HEK293 (cell line): ENCODE measurements around the gene THBD.

ENCODE experiments used
- CTCF ChIA-PET: fragments of 350-600 bp; formaldehyde crosslinking; extraction: SDS; loops from one replicate; lab custom pipeline; 2021; ENCODE audit warnings: antibody characterized with exemption; lab: Yijun Ruan, JAX
- POLR2A ChIA-PET: fragments of 300-600 bp; formaldehyde crosslinking; extraction: SDS; loops from one replicate; lab custom pipeline; 2020; ENCODE audit warnings: antibody characterized with exemption, inconsistent platforms; lab: Yijun Ruan, JAX
- H3K27ac ChIP-seq: fragments of 200-500 bp; sonication (Bioruptor generic); 2 replicates; pipeline ENCODE4 v1.5.1; 2014; ENCODE audit warnings: low read depth, low read length, control low read depth, inconsistent platforms; ENCODE audit errors: extremely low read depth
- H3K36me3 ChIP-seq, 2 experiments: fragments of 200-500 bp in 1 of 2; sonication (Bioruptor generic) in 1 of 2; 1 replicate in 1 of 2; 2 replicates in 1 of 2; pipeline ENCODE4 v1.5.1; 2014 to 2017; ENCODE audit warnings: inconsistent platforms in 2 of 2, low read length in 2 of 2; ENCODE audit not compliant: control insufficient read depth in 2 of 2, insufficient read depth in 1 of 2
- H3K4me1 ChIP-seq: fragments of 200-500 bp; sonication (Bioruptor generic); 2 replicates; pipeline ENCODE4 v1.5.1; 2014; ENCODE audit warnings: mild to moderate bottlenecking, low read length, inconsistent platforms; ENCODE audit not compliant: control insufficient read depth, insufficient read depth
- H3K4me3 ChIP-seq: 2 replicates; pipeline ENCODE4 v1.5.1; 2011; ENCODE audit warnings: low read depth, mild to moderate bottlenecking, control low read depth, low read length, moderate library complexity
- H3K9me3 ChIP-seq: fragments of 200-500 bp; sonication (Bioruptor generic); 2 replicates; pipeline ENCODE4 v1.5.1; 2014; ENCODE audit warnings: low read depth, low read length, inconsistent platforms; ENCODE audit not compliant: control insufficient read depth, insufficient read depth
- HOXD13 ChIP-seq: sonication (generic); formaldehyde crosslinking; IDR thresholded peaks from 2 replicates; pipeline ENCODE4 v1.8.0; 2022; ENCODE audit warnings: missing genetic modification reagents, borderline replicate concordance
- TSHZ1 ChIP-seq: fragments of 450-650 bp; formaldehyde crosslinking; IDR thresholded peaks from 2 replicates; pipeline ENCODE4 v1.5.1; 2016; ENCODE audit warnings: missing biosample characterization, missing genetic modification characterization, borderline replicate concordance
- ZNF138 ChIP-seq: fragments of 450-650 bp; formaldehyde crosslinking; IDR thresholded peaks from 2 replicates; pipeline ENCODE4 v1.5.1; 2016; ENCODE audit warnings: missing biosample characterization, missing genetic modification characterization, borderline replicate concordance
- ZNF146 ChIP-seq: fragments of 450-650 bp; formaldehyde crosslinking; IDR thresholded peaks from 2 replicates; pipeline ENCODE4 v1.5.1; 2016; ENCODE audit warnings: missing biosample characterization, missing genetic modification characterization
- ZNF561 ChIP-seq: fragments of 450-650 bp; IDR thresholded peaks from 2 replicates; pipeline ENCODE4 v1.5.1; 2018; ENCODE audit warnings: missing biosample characterization, missing genetic modification characterization, borderline replicate concordance
- TF ChIP-seq, protein P1 (sequence below): fragments of 450-650 bp; formaldehyde crosslinking; IDR thresholded peaks from 2 replicates; pipeline ENCODE4 v1.5.1; 2016; ENCODE audit warnings: missing biosample characterization, missing genetic modification characterization

THBD gene

DNA sequence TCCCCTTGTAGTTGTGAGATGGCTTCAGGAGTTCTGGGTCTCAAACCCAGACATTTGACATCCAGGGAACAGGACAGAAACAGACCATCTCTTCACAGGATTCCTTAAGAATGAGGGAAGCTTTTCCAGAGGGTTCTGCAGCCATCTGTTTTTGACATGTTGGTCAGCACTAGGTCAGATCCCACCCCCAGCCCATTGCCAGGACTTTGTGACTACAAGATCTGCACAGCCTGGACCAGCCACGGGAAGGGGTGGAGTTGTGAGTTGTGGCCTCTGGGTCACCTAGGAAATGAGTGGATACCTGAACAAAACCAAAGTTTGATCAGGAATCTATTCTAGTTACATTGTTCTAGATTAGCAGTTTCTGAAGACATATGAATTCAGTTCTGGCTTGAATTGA lies 53.5 kb downstream of the THBD start:
- Histone ChIP-seq H3K36me3 (no peaks in the 10 kb centered on the region), H3K9me3 (no peaks in the 10 kb centered on the region), H3K4me1 (no peaks in the 10 kb centered on the region), H3K27ac (no peak overlapping the region), H3K4me3 (no peak overlapping the region)
- CTCF ChIA-PET: no interaction called here
- POLR2A ChIA-PET: no interaction called here
- TF ChIP-seq, protein P1, sequence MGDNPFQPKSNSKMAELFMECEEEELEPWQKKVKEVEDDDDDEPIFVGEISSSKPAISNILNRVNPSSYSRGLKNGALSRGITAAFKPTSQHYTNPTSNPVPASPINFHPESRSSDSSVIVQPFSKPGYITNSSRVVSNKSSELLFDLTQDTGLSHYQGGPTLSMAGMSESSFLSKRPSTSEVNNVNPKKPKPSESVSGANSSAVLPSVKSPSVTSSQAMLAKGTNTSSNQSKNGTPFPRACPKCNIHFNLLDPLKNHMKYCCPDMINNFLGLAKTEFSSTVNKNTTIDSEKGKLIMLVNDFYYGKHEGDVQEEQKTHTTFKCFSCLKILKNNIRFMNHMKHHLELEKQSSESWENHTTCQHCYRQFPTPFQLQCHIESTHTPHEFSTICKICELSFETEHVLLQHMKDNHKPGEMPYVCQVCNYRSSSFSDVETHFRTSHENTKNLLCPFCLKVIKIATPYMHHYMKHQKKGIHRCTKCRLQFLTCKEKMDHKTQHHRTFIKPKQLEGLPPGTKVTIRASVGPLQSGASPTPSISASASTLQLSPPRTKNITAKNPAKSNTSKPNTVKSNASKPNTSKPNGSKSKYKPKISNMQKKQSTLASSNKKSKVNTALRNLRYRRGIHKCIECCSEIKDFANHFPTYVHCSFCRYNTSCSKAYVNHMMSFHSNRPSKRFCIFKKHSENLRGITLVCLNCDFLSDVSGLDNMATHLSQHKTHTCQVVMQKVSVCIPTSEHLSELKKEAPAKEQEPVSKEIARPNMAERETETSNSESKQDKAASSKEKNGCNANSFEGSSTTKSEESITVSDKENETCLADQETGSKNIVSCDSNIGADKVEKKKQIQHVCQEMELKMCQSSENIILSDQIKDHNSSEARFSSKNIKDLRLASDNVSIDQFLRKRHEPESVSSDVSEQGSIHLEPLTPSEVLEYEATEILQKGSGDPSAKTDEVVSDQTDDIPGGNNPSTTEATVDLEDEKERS: no peak
- TF ChIP-seq HOXD13 (CRISPR knock-in tag) (no peak), ZNF561 (tag by site-specific recombination) (no peak), ZNF138 (tag by site-specific recombination) (no peak), ZNF146 (no peak), TSHZ1 (tag by site-specific recombination) (no peak)
